Spleen (tissue), 11 donors: ENCODE results near the gene BCAT1. TPM values are rescaled to one million over a fixed set of nuclear protein-coding genes. Genes with fewer than 3 reads are reported as not detected.

ENCODE experiments used
- DNase-seq: peaks from one replicate; pipeline ENCODE4 v3.0.0-alpha.2; 2020
- H3K27ac ChIP-seq, 8 donors: fragments of 200-600 bp; sonication (generic) in 7 of 8; 1 replicate in 4 of 8; 2 replicates in 4 of 8; pipeline versions ENCODE4 v1.5.0 to v1.8.0; 2016 to 2021; ENCODE audit warnings: inconsistent platforms in 4 of 8, mild to moderate bottlenecking in 4 of 8, moderate library complexity in 1 of 8
- H3K27me3 ChIP-seq, 7 donors: fragments of 200-600 bp; sonication (generic) in 6 of 7; replicated peaks in 1 of 7; 1 replicate in 4 of 7; 2 replicates in 3 of 7; pipeline versions ENCODE4 v1.5.0 to v1.8.0; 2016 to 2021; ENCODE audit warnings: inconsistent platforms in 3 of 7, mild to moderate bottlenecking in 1 of 7
- H3K36me3 ChIP-seq, 6 donors: fragments of 200-600 bp; sonication (generic) in 5 of 6; 1 replicate in 4 of 6; 2 replicates in 2 of 6; pipeline versions ENCODE4 v1.5.0 to v1.8.0; 2016 to 2021; ENCODE audit warnings: inconsistent platforms in 2 of 6
- H3K4me1 ChIP-seq, 6 donors: fragments of 200-600 bp; sonication (generic) in 5 of 6; 1 replicate in 3 of 6; 2 replicates in 3 of 6; pipeline versions ENCODE4 v1.5.0 to v1.8.0; 2016 to 2021; ENCODE audit warnings: inconsistent platforms in 3 of 6
- H3K4me3 ChIP-seq, 8 donors: fragments of 200-600 bp; sonication (generic) in 7 of 8; 1 replicate in 4 of 8; 2 replicates in 4 of 8; pipeline versions ENCODE4 v1.5.0 to v1.8.0; 2016 to 2021; ENCODE audit warnings: inconsistent platforms in 4 of 8, mild to moderate bottlenecking in 4 of 8, moderate library complexity in 2 of 8
- H3K9me3 ChIP-seq, 8 donors: fragments of 200-600 bp; sonication (generic) in 7 of 8; 1 replicate in 4 of 8; 2 replicates in 4 of 8; pipeline versions ENCODE4 v1.5.0 to v1.8.0; 2016 to 2021; ENCODE audit warnings: inconsistent platforms in 4 of 8
- CTCF ChIP-seq, 11 experiments: fragments of 200-600 bp in 7 of 11; fragments of 450-650 bp in 4 of 11; sonication (generic) in 4 of 11; IDR thresholded peaks in 8 of 11; conservative IDR thresholded peaks in 3 of 11; 1 replicate in 7 of 11; 2 replicates in 4 of 11; pipeline versions ENCODE4 v1.4.0 to v1.8.0; 2016 to 2021; ENCODE audit warnings: antibody characterized with exemption in 11 of 11, inconsistent platforms in 4 of 11, mild to moderate bottlenecking in 1 of 11
- POLR2A ChIP-seq, 3 donors: fragments of 450-650 bp; IDR thresholded peaks; one replicate each; pipeline ENCODE4 v1.5.1; 2017; ENCODE audit warnings: antibody characterized with exemption in 3 of 3, mild to moderate bottlenecking in 1 of 3
- POLR2AphosphoS5 ChIP-seq, 3 donors: sonication (generic); formaldehyde crosslinking; IDR thresholded peaks; one replicate each; pipeline ENCODE4 v1.5.1; 2017; ENCODE audit warnings: antibody characterized with exemption in 3 of 3
- WGBS, 5 donors: extraction: QIAGEN DNeasy Blood & Tissue Kit in 3 of 5; methylation state at CpG; one replicate each; pipeline versions ENCODE4 v1.1.5 to v1.1.7; 2013 to 2018; 5-methylcytosine and 5-hydroxymethylcytosine counted together
- intact Hi-C: fragments of 100-400 bp; cut with DNase I; formaldehyde crosslinking; loops from one replicate; pipeline ENCODE4 v1.15.0; 2023; ENCODE audit warnings: low total_unique reads
- polyA plus RNA-seq, 3 donors: library from polyadenylated mRNA; stranded (reverse); fragments of 200-250 nt; gene quantifications; one replicate each; pipeline ENCODE4 v1.2.1, GENCODE V29; 2013
- total RNA-seq, 7 donors: library from RNA; depleted of rRNA in 3 of 7; stranded (reverse); fragments of >200 nt in 3 of 7; fragmentation: NEBNext Ultra II Directional in 4 of 7; extraction: Animal tissue kit (Norgen Biotek cat#: 25700) in 4 of 7; gene quantifications; one replicate each; pipeline versions ENCODE4 v1.1.0 to v1.2.1, GENCODE V29; 2016 to 2021
- donor health status: healthy with polysubstance abuse.
- donor health status: DM: no; HTN: no; CAD: no; lungs with moderate emphysema.
- donor health status: DM: no; HTN: no; CAD: no.
- donor health status: Bipolar disorder and iron deficiency.
- donor health status: healthy.
- donor health status: DM: no; HTN: no; CAD: no.
- donor health status: DM: yes; HTN: yes; CAD: no.

The BCAT1 gene
- total and polyA plus RNA-seq, 10 donors: 0.54 to 18.4 (median 8.7) TPM

- DNase-seq: no peak
- intact Hi-C loops: no loop called here
- WGBS, 5 donors: 29 to 44% (median 37%) methylated on average over 4 to 5 of the region's 5 CpGs
- H3K27ac ChIP-seq: no peak overlapping the region
- H3K4me1 ChIP-seq: peaks cover 0 to 19% (median 7%) of the 10 kb centered on the region in 6 donors
- H3K4me3 ChIP-seq: no peak overlapping the region
- no peaks in the 10 kb centered on the region for H3K36me3 ChIP-seq
- H3K27me3 ChIP-seq: no peaks in the 10 kb centered on the region
- no peak for TF ChIP-seq POLR2AphosphoS5 (IDR thresholded peaks at IDR 0.05)
- no peak for TF ChIP-seq CTCF (IDR thresholded peaks at IDR 0.05 in 8 of 11, conservative IDR thresholded peaks at IDR 0.05 in 3 of 11)
- peaks cover 0 to 21% (median 9%) of the 10 kb centered on the region in 8 donors for H3K9me3 ChIP-seq
Measured at GRCh38 chr12:24803430-24804245, 145.3 kb downstream of the BCAT1 start.

- DNase-seq: no peak
- Histone ChIP-seq H3K36me3 (no peaks in the 10 kb centered on the region), H3K27ac (peak overlapping the region in 7 of 8 donors; percentile 48 to 76 (median 59)), H3K4me3 (no peak overlapping the region), H3K27me3 (no peaks in the 10 kb centered on the region), H3K4me1 (peaks cover 0 to 48% (median 16%) of the 10 kb centered on the region in 6 donors), H3K9me3 (peaks cover 0 to 10% (median 7%) of the 10 kb centered on the region in 8 donors)
- intact Hi-C loops: no loop called here
- TF ChIP-seq POLR2A (IDR thresholded peaks at IDR 0.05) (no peak), POLR2AphosphoS5 (IDR thresholded peaks at IDR 0.05) (no peak), CTCF (IDR thresholded peaks at IDR 0.05 in 8 of 11, conservative IDR thresholded peaks at IDR 0.05 in 3 of 11) (no peak)
Measured at GRCh38 chr12:24798335-24798734, 150.6 kb downstream of the BCAT1 start.

GRCh38 chr12:24797901-24798300, 151.0 kb downstream of the BCAT1 start:
- Histone ChIP-seq H3K9me3 (peaks cover 0 to 5% (median 3%) of the 10 kb centered on the region in 8 donors), H3K27ac (peak overlapping the region in 7 of 8 donors; percentile 48 to 76 (median 59)), H3K36me3 (no peaks in the 10 kb centered on the region), H3K27me3 (no peaks in the 10 kb centered on the region), H3K4me1 (peaks cover 0 to 46% (median 15%) of the 10 kb centered on the region in 6 donors), H3K4me3 (no peak overlapping the region)
- WGBS, 5 donors: 69 to 87% (median 74%) methylated on average over 2 of the region's 2 CpGs
- no peak for TF ChIP-seq POLR2AphosphoS5 (IDR thresholded peaks at IDR 0.05)
- TF ChIP-seq CTCF (IDR thresholded peaks at IDR 0.05 in 8 of 11, conservative IDR thresholded peaks at IDR 0.05 in 3 of 11): no peak
- TF ChIP-seq POLR2A (IDR thresholded peaks at IDR 0.05): no peak
- intact Hi-C loops: no loop called here
- no peak for DNase-seq

- H3K4me1 ChIP-seq: peaks cover 0 to 46% (median 15%) of the 10 kb centered on the region in 6 donors
- peak overlapping the region in 2 of 8 donors; percentile 1 to 57 for H3K27ac ChIP-seq
- no peaks in the 10 kb centered on the region for H3K27me3 ChIP-seq
- 42 to 49% (median 47%) methylated on average over 5 of the region's 5 CpGs for WGBS, 5 donors
- no peak overlapping the region for H3K4me3 ChIP-seq
- no peak for DNase-seq
- TF ChIP-seq POLR2A (IDR thresholded peaks at IDR 0.05): no peak
- TF ChIP-seq POLR2AphosphoS5 (IDR thresholded peaks at IDR 0.05): no peak
- no peak for TF ChIP-seq CTCF (IDR thresholded peaks at IDR 0.05 in 8 of 11, conservative IDR thresholded peaks at IDR 0.05 in 3 of 11)
- intact Hi-C loops: no loop called here
- H3K9me3 ChIP-seq: no peaks in the 10 kb centered on the region
- no peaks in the 10 kb centered on the region for H3K36me3 ChIP-seq
Measured at GRCh38 chr12:24796876-24797275, 152.0 kb downstream of the BCAT1 start.
